WTC11 (cell line): Measurements from ENCODE around the gene BABAM2.

Experiments used
- SP1 ChIP-seq: sonication (generic); formaldehyde crosslinking; conservative IDR thresholded peaks from 2 replicates; pipeline ENCODE4 v1.8.1; 2022; ENCODE audit warnings: missing genetic modification reagents
- ZNF416 ChIP-seq: fragments of 250-450 bp; sonication (Bioruptor Pico); IDR thresholded peaks from 2 replicates; pipeline ENCODE4 v1.9.0; 2021; ENCODE audit warnings: mild to moderate bottlenecking, inconsistent platforms
- TF ChIP-seq, protein P1 (sequence below): fragments of 200-600 bp; IDR thresholded peaks from 2 replicates; pipeline ENCODE4 v1.8.0; 2022; ENCODE audit warnings: antibody characterized with exemption
- TF ChIP-seq, protein P2 (sequence below): sonication (generic); formaldehyde crosslinking; conservative IDR thresholded peaks from 2 replicates; pipeline ENCODE4 v1.8.1; 2022; ENCODE audit warnings: mild to moderate bottlenecking, missing genetic modification reagents
- TF ChIP-seq, protein P3 (sequence below): sonication (generic); formaldehyde crosslinking; IDR thresholded peaks from 2 replicates; pipeline ENCODE4 v1.8.1; 2022; ENCODE audit warnings: mild to moderate bottlenecking, missing genetic modification reagents, moderate library complexity, borderline replicate concordance
- TF ChIP-seq, protein P4 (sequence below): sonication (generic); formaldehyde crosslinking; IDR thresholded peaks from 2 replicates; pipeline ENCODE4 v1.8.0; 2022; ENCODE audit warnings: missing genetic modification reagents
- TF ChIP-seq, protein P5 (sequence below): sonication (generic); formaldehyde crosslinking; IDR thresholded peaks from 2 replicates; pipeline ENCODE4 v1.8.1; 2022; ENCODE audit warnings: low read depth, mild to moderate bottlenecking, moderate library complexity, missing genetic modification reagents, borderline replicate concordance

DNA sequence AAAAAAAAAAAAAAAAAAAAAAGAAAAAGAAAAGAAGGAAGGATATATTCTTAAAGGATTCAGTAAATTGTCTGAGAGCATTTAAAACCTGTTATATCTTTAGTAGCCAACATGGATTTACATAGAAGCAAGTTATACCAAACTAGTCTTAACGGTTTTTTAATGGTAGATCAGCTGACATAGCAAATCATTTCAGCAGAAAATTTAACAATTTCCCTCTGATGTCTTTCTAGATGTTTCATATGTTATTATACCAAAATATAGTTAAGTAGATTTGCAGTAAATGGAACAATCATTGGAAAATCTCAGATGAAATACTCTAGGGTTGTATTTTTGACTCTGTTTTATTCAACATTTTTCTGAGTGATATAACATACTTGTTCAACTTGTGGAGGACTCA, 72.9 kb downstream of the BABAM2 start:
- TF ChIP-seq, protein P1, sequence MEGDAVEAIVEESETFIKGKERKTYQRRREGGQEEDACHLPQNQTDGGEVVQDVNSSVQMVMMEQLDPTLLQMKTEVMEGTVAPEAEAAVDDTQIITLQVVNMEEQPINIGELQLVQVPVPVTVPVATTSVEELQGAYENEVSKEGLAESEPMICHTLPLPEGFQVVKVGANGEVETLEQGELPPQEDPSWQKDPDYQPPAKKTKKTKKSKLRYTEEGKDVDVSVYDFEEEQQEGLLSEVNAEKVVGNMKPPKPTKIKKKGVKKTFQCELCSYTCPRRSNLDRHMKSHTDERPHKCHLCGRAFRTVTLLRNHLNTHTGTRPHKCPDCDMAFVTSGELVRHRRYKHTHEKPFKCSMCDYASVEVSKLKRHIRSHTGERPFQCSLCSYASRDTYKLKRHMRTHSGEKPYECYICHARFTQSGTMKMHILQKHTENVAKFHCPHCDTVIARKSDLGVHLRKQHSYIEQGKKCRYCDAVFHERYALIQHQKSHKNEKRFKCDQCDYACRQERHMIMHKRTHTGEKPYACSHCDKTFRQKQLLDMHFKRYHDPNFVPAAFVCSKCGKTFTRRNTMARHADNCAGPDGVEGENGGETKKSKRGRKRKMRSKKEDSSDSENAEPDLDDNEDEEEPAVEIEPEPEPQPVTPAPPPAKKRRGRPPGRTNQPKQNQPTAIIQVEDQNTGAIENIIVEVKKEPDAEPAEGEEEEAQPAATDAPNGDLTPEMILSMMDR: no peak
- TF ChIP-seq ZNF416 (CRISPR knock-in tag) (no peak), SP1 (CRISPR knock-in tag) (no peak)
- TF ChIP-seq, protein P2, sequence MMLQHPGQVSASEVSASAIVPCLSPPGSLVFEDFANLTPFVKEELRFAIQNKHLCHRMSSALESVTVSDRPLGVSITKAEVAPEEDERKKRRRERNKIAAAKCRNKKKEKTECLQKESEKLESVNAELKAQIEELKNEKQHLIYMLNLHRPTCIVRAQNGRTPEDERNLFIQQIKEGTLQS (CRISPR knock-in tag): no peak
- TF ChIP-seq, protein P3, sequence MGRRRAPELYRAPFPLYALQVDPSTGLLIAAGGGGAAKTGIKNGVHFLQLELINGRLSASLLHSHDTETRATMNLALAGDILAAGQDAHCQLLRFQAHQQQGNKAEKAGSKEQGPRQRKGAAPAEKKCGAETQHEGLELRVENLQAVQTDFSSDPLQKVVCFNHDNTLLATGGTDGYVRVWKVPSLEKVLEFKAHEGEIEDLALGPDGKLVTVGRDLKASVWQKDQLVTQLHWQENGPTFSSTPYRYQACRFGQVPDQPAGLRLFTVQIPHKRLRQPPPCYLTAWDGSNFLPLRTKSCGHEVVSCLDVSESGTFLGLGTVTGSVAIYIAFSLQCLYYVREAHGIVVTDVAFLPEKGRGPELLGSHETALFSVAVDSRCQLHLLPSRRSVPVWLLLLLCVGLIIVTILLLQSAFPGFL (CRISPR knock-in tag): no peak
- TF ChIP-seq, protein P4, sequence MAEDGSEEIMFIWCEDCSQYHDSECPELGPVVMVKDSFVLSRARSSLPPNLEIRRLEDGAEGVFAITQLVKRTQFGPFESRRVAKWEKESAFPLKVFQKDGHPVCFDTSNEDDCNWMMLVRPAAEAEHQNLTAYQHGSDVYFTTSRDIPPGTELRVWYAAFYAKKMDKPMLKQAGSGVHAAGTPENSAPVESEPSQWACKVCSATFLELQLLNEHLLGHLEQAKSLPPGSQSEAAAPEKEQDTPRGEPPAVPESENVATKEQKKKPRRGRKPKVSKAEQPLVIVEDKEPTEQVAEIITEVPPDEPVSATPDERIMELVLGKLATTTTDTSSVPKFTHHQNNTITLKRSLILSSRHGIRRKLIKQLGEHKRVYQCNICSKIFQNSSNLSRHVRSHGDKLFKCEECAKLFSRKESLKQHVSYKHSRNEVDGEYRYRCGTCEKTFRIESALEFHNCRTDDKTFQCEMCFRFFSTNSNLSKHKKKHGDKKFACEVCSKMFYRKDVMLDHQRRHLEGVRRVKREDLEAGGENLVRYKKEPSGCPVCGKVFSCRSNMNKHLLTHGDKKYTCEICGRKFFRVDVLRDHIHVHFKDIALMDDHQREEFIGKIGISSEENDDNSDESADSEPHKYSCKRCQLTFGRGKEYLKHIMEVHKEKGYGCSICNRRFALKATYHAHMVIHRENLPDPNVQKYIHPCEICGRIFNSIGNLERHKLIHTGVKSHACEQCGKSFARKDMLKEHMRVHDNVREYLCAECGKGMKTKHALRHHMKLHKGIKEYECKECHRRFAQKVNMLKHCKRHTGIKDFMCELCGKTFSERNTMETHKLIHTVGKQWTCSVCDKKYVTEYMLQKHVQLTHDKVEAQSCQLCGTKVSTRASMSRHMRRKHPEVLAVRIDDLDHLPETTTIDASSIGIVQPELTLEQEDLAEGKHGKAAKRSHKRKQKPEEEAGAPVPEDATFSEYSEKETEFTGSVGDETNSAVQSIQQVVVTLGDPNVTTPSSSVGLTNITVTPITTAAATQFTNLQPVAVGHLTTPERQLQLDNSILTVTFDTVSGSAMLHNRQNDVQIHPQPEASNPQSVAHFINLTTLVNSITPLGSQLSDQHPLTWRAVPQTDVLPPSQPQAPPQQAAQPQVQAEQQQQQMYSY (CRISPR knock-in tag): no peak
- TF ChIP-seq, protein P5, sequence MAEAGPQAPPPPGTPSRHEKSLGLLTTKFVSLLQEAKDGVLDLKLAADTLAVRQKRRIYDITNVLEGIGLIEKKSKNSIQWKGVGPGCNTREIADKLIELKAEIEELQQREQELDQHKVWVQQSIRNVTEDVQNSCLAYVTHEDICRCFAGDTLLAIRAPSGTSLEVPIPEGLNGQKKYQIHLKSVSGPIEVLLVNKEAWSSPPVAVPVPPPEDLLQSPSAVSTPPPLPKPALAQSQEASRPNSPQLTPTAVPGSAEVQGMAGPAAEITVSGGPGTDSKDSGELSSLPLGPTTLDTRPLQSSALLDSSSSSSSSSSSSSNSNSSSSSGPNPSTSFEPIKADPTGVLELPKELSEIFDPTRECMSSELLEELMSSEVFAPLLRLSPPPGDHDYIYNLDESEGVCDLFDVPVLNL: no peak
